PC-3 (cell line): Measurements from ENCODE around the gene DCP2. TPM values are rescaled to one million over a fixed set of nuclear protein-coding genes. Genes with fewer than 3 reads are reported as not detected.

Experiments
- ATAC-seq: fragments of 200-7000 bp; cut with Tn5 transposase; 2 replicates; pipeline ENCODE4 v1.9.1; 2020; ENCODE audit warnings: mild to moderate bottlenecking, moderate library complexity
- BruUV-seq: library from RNA; stranded (reverse); fragments of 400-500 nt; replicated peaks from 2 replicates; lab custom pipeline; 2021; lab: Mats Ljungman, UMichigan
- CTCF ChIA-PET: fragments of 300-600 bp; sonication (Branson Sonifier 250); formaldehyde crosslinking; loops from one replicate; lab custom pipeline; 2022; ENCODE audit warnings: antibody characterized with exemption; lab: Charles Lee
- POLR2A ChIA-PET: fragments of 300-600 bp; sonication (Branson Sonifier 250); formaldehyde crosslinking; loops from one replicate; lab custom pipeline; 2022; ENCODE audit warnings: antibody characterized with exemption; ENCODE audit not compliant: unreplicated experiment; lab: Charles Lee
- DNase-seq: peaks from one replicate; pipeline ENCODE4 v3.0.0-alpha.2; 2015
- H2AFZ ChIP-seq: fragments of 300-600 bp; sonication (generic); 2 replicates; pipeline ENCODE4 v1.6.0; 2016; ENCODE audit warnings: antibody characterized with exemption, low read length
- H3F3A ChIP-seq: fragments of 300-600 bp; sonication (generic); one replicate; pipeline ENCODE4 v1.6.0; 2017; ENCODE audit warnings: antibody characterized with exemption, low read length, control low read depth, mild to moderate bottlenecking; ENCODE audit not compliant: unreplicated experiment
- H3K27ac ChIP-seq: fragments of 300-600 bp; sonication (generic); 2 replicates; pipeline ENCODE4 v1.5.1; 2016; ENCODE audit warnings: mild to moderate bottlenecking, low read length
- H3K27me3 ChIP-seq: fragments of 300-600 bp; sonication (generic); 2 replicates; pipeline ENCODE4 v1.6.1; 2016; ENCODE audit warnings: low read length, mixed read lengths
- H3K36me3 ChIP-seq: fragments of 300-600 bp; sonication (generic); 2 replicates; pipeline ENCODE4 v1.6.1; 2016; ENCODE audit warnings: low read depth, mixed run types, low read length, mixed read lengths
- H3K4me1 ChIP-seq: fragments of 300-600 bp; sonication (generic); 2 replicates; pipeline ENCODE4 v1.5.1; 2016; ENCODE audit warnings: low read length; ENCODE audit not compliant: insufficient read depth
- H3K4me2 ChIP-seq: fragments of 300-600 bp; sonication (generic); 2 replicates; pipeline ENCODE4 v1.6.0; 2016; ENCODE audit warnings: low read length
- H3K4me3 ChIP-seq: fragments of 300-600 bp; sonication (generic); 2 replicates; pipeline ENCODE4 v1.5.1; 2016; ENCODE audit warnings: mild to moderate bottlenecking, low read length, mixed read lengths
- H3K79me2 ChIP-seq: fragments of 300-600 bp; sonication (generic); 2 replicates; pipeline ENCODE4 v1.6.1; 2017; ENCODE audit warnings: low read length, mixed read lengths
- H3K9ac ChIP-seq: fragments of 300-600 bp; sonication (generic); 2 replicates; pipeline ENCODE4 v1.6.0; 2016; ENCODE audit warnings: mild to moderate bottlenecking, low read length
- H3K9me2 ChIP-seq: fragments of 300-600 bp; sonication (generic); replicated peaks from 2 replicates; pipeline ENCODE4 v1.6.1; 2016; ENCODE audit warnings: mixed run types, low read length, mixed read lengths
- H3K9me3 ChIP-seq: fragments of 300-600 bp; sonication (generic); 2 replicates; pipeline ENCODE4 v1.6.1; 2016; ENCODE audit warnings: low read length, mixed read lengths
- H4K20me1 ChIP-seq: fragments of 300-600 bp; sonication (generic); 2 replicates; pipeline ENCODE4 v1.6.1; 2016; ENCODE audit warnings: low read length, mixed read lengths
- CTCF ChIP-seq: fragments of 300-600 bp; sonication (generic); conservative IDR thresholded peaks from 2 replicates; pipeline ENCODE4 v1.5.1; 2017; ENCODE audit warnings: antibody characterized with exemption, low read depth, mild to moderate bottlenecking, low read length
- EZH2 ChIP-seq: fragments of 300-600 bp; sonication (generic); IDR thresholded peaks from one replicate; pipeline ENCODE4 v1.6.1; 2017; ENCODE audit warnings: antibody characterized with exemption, mild to moderate bottlenecking, low read length; ENCODE audit not compliant: unreplicated experiment
- EZH2phosphoT487 ChIP-seq: fragments of 300-600 bp; sonication (generic); IDR thresholded peaks from 2 replicates; pipeline ENCODE4 v1.6.1; 2018; ENCODE audit warnings: mild to moderate bottlenecking, antibody characterized with exemption, low read length, borderline replicate concordance
- intact Hi-C: fragments of 100-400 bp; cut with micrococcal nuclease; formaldehyde crosslinking; loops from 2 replicates; pipeline ENCODE4 v1.9.0; 2023
- total RNA-seq: library from RNA; depleted of rRNA; stranded (reverse); fragments of >200 nt; gene quantifications from 2 replicates; pipeline ENCODE4 v1.2.3, GENCODE V29; 2014

DCP2 gene
- total RNA-seq, 1 experiment from 2014 or later: 33.6 TPM

GRCh38 chr5:112973904-112974303 lies 2.7 kb upstream of the DCP2 start:
- Histone ChIP-seq H3K9me3 (no peaks in the 10 kb centered on the region), H2AFZ (no peak overlapping the region), H3K4me1 (peaks cover 18% of the 10 kb centered on the region), H3K4me3 (no peak overlapping the region), H3K9me2 (no peaks in the 10 kb centered on the region), H3K4me2 (no peak overlapping the region), H3K9ac (no peak overlapping the region), H3F3A (no peaks in the 10 kb centered on the region), H3K36me3 (no peaks in the 10 kb centered on the region), H3K79me2 (peaks cover 24% of the 10 kb centered on the region), H3K27ac (no peak overlapping the region), H4K20me1 (0 out of 2 replicates have a peak, but pooled peaks cover 8% of the 10 kb centered on the region), H3K27me3 (no peaks in the 10 kb centered on the region)
- TF ChIP-seq EZH2 (no peak), CTCF (no peak), EZH2phosphoT487 (no peak)
- POLR2A ChIA-PET: no interaction called here
- DNase-seq (no peak), ATAC-seq (no peak)
- CTCF ChIA-PET: no interaction called here
- intact Hi-C loops: no loop called here
- no TSS peak for BruUV-seq

- CTCF ChIA-PET: no interaction called here
- intact Hi-C loops: loop anchor here (5.0 kb wide), 2 partner anchors 53 to 113 kb away; partner anchors contain the start of genes REEP5 and SRP19
- ATAC-seq: no peak
- no peaks in the 10 kb centered on the region for H3F3A ChIP-seq
- no peak overlapping the region for H3K27ac ChIP-seq
- H2AFZ ChIP-seq: no peak overlapping the region
- H3K79me2 ChIP-seq: peaks cover 34% of the 10 kb centered on the region
- POLR2A ChIA-PET: no interaction called here
- no peaks in the 10 kb centered on the region for H3K27me3 ChIP-seq
- BruUV-seq: no TSS peak
- TF ChIP-seq CTCF (no peak), EZH2 (no peak), EZH2phosphoT487 (no peak)
- H3K9me2 ChIP-seq: no peaks in the 10 kb centered on the region
- no peak overlapping the region for H3K4me2 ChIP-seq
- H3K36me3 ChIP-seq: no peaks in the 10 kb centered on the region
- no peaks in the 10 kb centered on the region for H3K9me3 ChIP-seq
- no peak overlapping the region for H3K9ac ChIP-seq
- H3K4me1 ChIP-seq: peaks cover 18% of the 10 kb centered on the region
- no peak for DNase-seq
- H3K4me3 ChIP-seq: no peak overlapping the region
- H4K20me1 ChIP-seq: peaks cover 17% of the 10 kb centered on the region; the same call in 1 of the 2 replicates
Measured at GRCh38 chr5:112974901-112975300, 1.7 kb upstream of the DCP2 start.

GRCh38 chr5:112975721-112976431 lies 722 bp upstream of the DCP2 start:
- TF ChIP-seq EZH2phosphoT487 (no peak), CTCF (no peak), EZH2 (no peak)
- Histone ChIP-seq H3K27ac (peak overlapping the region; percentile 34), H3K9me2 (no peaks in the 10 kb centered on the region), H3K4me3 (peak overlapping the region; percentile 99), H3K9ac (peak overlapping the region; percentile 90), H3K36me3 (no peaks in the 10 kb centered on the region), H3K79me2 (peaks cover 43% of the 10 kb centered on the region), H3K9me3 (no peaks in the 10 kb centered on the region), H4K20me1 (peaks cover 17% of the 10 kb centered on the region; the same call in 1 of the 2 replicates), H3F3A (no peaks in the 10 kb centered on the region), H3K4me2 (peak overlapping the region; percentile 97), H3K4me1 (peaks cover 18% of the 10 kb centered on the region), H2AFZ (peak overlapping the region; percentile 100), H3K27me3 (no peaks in the 10 kb centered on the region)
- DNase-seq: no peak
- ATAC-seq: peak; percentile 8
- ChIA-PET CTCF (no interaction called here), POLR2A (interaction anchor here (0.7 kb wide), 1 partner anchor 135 kb away, joined by 6 read pairs; no protein-coding TSS in a partner anchor)
- TSS peak; percentile 64 for BruUV-seq
- intact Hi-C loops: loop anchor here (5.0 kb wide), 2 partner anchors 54 to 114 kb away; partner anchors contain the start of genes REEP5 and SRP19
